HepG2 (cell line): ENCODE measurements around the gene THSD4. TPM values are rescaled to one million over a fixed set of nuclear protein-coding genes. Genes with fewer than 3 reads are reported as not detected.

Experiments used
- ATAC-seq: fragments of 200-7000 bp; cut with Tn5 transposase; 3 replicates; pipeline ENCODE4 v1.9.1; 2020; ENCODE audit warnings: mild to moderate bottlenecking, moderate library complexity
- BruUV-seq: library from RNA; stranded (reverse); fragments of 400-500 nt; replicated peaks from 2 replicates; lab custom pipeline; 2021; lab: Mats Ljungman, UMichigan
- CTCF ChIA-PET: fragments of 300-600 bp; formaldehyde crosslinking; extraction: SDS; loops from one replicate; lab custom pipeline; 2021; ENCODE audit warnings: low total read pairs, inconsistent platforms, low intra/inter-chr PET ratio; lab: Yijun Ruan, JAX
- POLR2A ChIA-PET: fragments of 350-600 bp; sonication (Branson Sonifier 250); formaldehyde crosslinking; loops from one replicate; lab custom pipeline; 2020; ENCODE audit warnings: antibody characterized with exemption, inconsistent platforms; lab: Yijun Ruan, JAX
- DNase-seq: peaks from one replicate; pipeline ENCODE4 v3.0.0-alpha.2; 2015; ENCODE audit warnings: low spot score
- FAIRE-seq: peaks from 3 replicates; lab custom pipeline; 2011; peaks lifted over from hg19 to GRCh38; lab: Jason Lieb, UNC
- H2AFZ ChIP-seq: one replicate; pipeline ENCODE4 v1.6.1; 2011; ENCODE audit warnings: low read length, inconsistent platforms
- H3K27ac ChIP-seq: fragments of 300-600 bp; 3 replicates; pipeline ENCODE4 v1.8.0; 2011; ENCODE audit warnings: mixed run types, mild to moderate bottlenecking, mixed read lengths, low read length, inconsistent platforms; ENCODE audit not compliant: insufficient read depth; ENCODE audit errors: extremely low read length
- H3K27me3 ChIP-seq, 2 experiments: fragments of 200-600 bp in 1 of 2; 2 replicates in 1 of 2; 3 replicates in 1 of 2; pipeline versions ENCODE4 v1.6.0 to v1.8.0; 2011; ENCODE audit warnings: low read length in 2 of 2, mild to moderate bottlenecking in 2 of 2, moderate library complexity in 2 of 2, inconsistent platforms in 1 of 2; ENCODE audit not compliant: insufficient read depth in 2 of 2, control insufficient read depth in 1 of 2
- H3K36me3 ChIP-seq, 2 experiments: fragments of 200-600 bp in 1 of 2; replicated peaks in 1 of 2; 2 replicates in 1 of 2; 3 replicates in 1 of 2; pipeline versions ENCODE4 v1.5.1 to v1.8.0; 2011; ENCODE audit warnings: low read length in 2 of 2, inconsistent platforms in 1 of 2; ENCODE audit not compliant: insufficient read depth in 2 of 2, control insufficient read depth in 1 of 2
- H3K4me1 ChIP-seq: 2 replicates; pipeline ENCODE4 v1.5.1; 2012; ENCODE audit warnings: low read length, inconsistent platforms; ENCODE audit not compliant: insufficient read depth
- H3K4me2 ChIP-seq: 2 replicates; pipeline ENCODE4 v1.6.0; 2011; ENCODE audit warnings: low read depth, low read length, inconsistent platforms
- H3K4me3 ChIP-seq, 3 experiments: fragments of 200-600 bp in 1 of 3; sonication (generic), shearing (Covaris generic) in 1 of 3; replicated peaks in 1 of 3; 2 replicates each; pipeline ENCODE4 v1.5.1; 2011 to 2016; ENCODE audit warnings: low read length in 3 of 3, inconsistent platforms in 2 of 3, low read depth in 2 of 3, mild to moderate bottlenecking in 2 of 3, control low read depth in 1 of 3, mixed read lengths in 1 of 3; ENCODE audit not compliant: insufficient read depth in 1 of 3
- H3K79me2 ChIP-seq: one replicate; pipeline ENCODE4 v1.6.1; 2011; ENCODE audit warnings: low read length, inconsistent platforms; ENCODE audit not compliant: insufficient read depth
- H3K9ac ChIP-seq: 2 replicates; pipeline ENCODE4 v1.6.0; 2011; ENCODE audit warnings: mild to moderate bottlenecking, low read depth, low read length, inconsistent platforms; ENCODE audit not compliant: insufficient read depth
- H3K9me3 ChIP-seq: 2 replicates; pipeline ENCODE4 v1.5.1; 2012; ENCODE audit warnings: mild to moderate bottlenecking, low read length
- H4K20me1 ChIP-seq: 2 replicates; pipeline ENCODE4 v1.6.0; 2011; ENCODE audit warnings: inconsistent platforms, mild to moderate bottlenecking, low read length, moderate library complexity; ENCODE audit not compliant: insufficient read depth
- EP300 ChIP-seq, 3 experiments: sonication (generic) in 1 of 3; formaldehyde crosslinking in 1 of 3; IDR thresholded peaks; 2 replicates each; pipeline versions ENCODE4 v1.5.1 to v1.6.1; 2011 to 2020; ENCODE audit warnings: low read depth in 2 of 3, low read length in 2 of 3, borderline replicate concordance in 1 of 3, improper control_type of control experiment in 1 of 3, mild to moderate bottlenecking in 1 of 3, missing genetic modification reagents in 1 of 3, moderate library complexity in 1 of 3
- JUND ChIP-seq: sonication (generic); formaldehyde crosslinking; IDR thresholded peaks from 2 replicates; pipeline ENCODE4 v1.8.0; 2022; ENCODE audit warnings: mild to moderate bottlenecking, missing genetic modification reagents
- KDM4B ChIP-seq: sonication (generic); formaldehyde crosslinking; IDR thresholded peaks from 2 replicates; pipeline ENCODE4 v1.4.0; 2020; ENCODE audit warnings: missing genetic modification reagents
- MTA1 ChIP-seq: sonication (generic); formaldehyde crosslinking; IDR thresholded peaks from 2 replicates; pipeline ENCODE4 v1.4.0; 2020; ENCODE audit warnings: missing genetic modification reagents, mild to moderate bottlenecking, borderline replicate concordance
- MYNN ChIP-seq: sonication (generic); formaldehyde crosslinking; IDR thresholded peaks from 2 replicates; pipeline ENCODE4 v1.4.0; 2020; ENCODE audit warnings: mild to moderate bottlenecking, low read depth, missing genetic modification reagents
- NCOR1 ChIP-seq: fragments of 200-600 bp; sonication (generic); IDR thresholded peaks from 2 replicates; pipeline ENCODE4 v1.7.0; 2017; ENCODE audit warnings: antibody characterized with exemption, low read length, borderline replicate concordance
- RFX3 ChIP-seq: IDR thresholded peaks from 2 replicates; pipeline ENCODE4 v1.6.1; 2016; ENCODE audit warnings: missing biosample characterization, missing genetic modification reagents
- SAFB2 ChIP-seq: sonication (generic); formaldehyde crosslinking; IDR thresholded peaks from 2 replicates; pipeline ENCODE4 v1.5.1; 2020; ENCODE audit warnings: missing genetic modification reagents, low read depth, mild to moderate bottlenecking, borderline replicate concordance
- SALL2 ChIP-seq: sonication (generic); formaldehyde crosslinking; IDR thresholded peaks from 2 replicates; pipeline ENCODE4 v1.8.1; 2023; ENCODE audit warnings: mild to moderate bottlenecking, missing genetic modification reagents, inconsistent platforms
- SIN3A ChIP-seq: IDR thresholded peaks from 2 replicates; pipeline ENCODE4 v1.6.1; 2011; ENCODE audit warnings: low read depth, mild to moderate bottlenecking, control low read depth, low read length, borderline replicate concordance
- SOX5 ChIP-seq: IDR thresholded peaks from 2 replicates; pipeline ENCODE4 v1.6.1; 2016; ENCODE audit warnings: borderline replicate concordance
- ZNF234 ChIP-seq: sonication (generic); formaldehyde crosslinking; conservative IDR thresholded peaks from 2 replicates; pipeline ENCODE4 v1.5.1; 2020; ENCODE audit warnings: mild to moderate bottlenecking, missing genetic modification reagents
- ZNF317 ChIP-seq: sonication (generic); formaldehyde crosslinking; IDR thresholded peaks from 2 replicates; pipeline ENCODE4 v1.5.0; 2020; ENCODE audit warnings: mild to moderate bottlenecking, missing genetic modification reagents
- ZNF563 ChIP-seq: sonication (generic); formaldehyde crosslinking; IDR thresholded peaks from 2 replicates; pipeline ENCODE4 v1.8.0; 2022; ENCODE audit warnings: mild to moderate bottlenecking, moderate library complexity, missing genetic modification reagents
- ZNF883 ChIP-seq: sonication (generic); formaldehyde crosslinking; IDR thresholded peaks from 2 replicates; pipeline ENCODE4 v1.5.1; 2020; ENCODE audit warnings: mild to moderate bottlenecking, missing genetic modification reagents; ENCODE audit errors: not compliant biosample characterization
- WGBS: methylation state at CpG from one replicate; pipeline ENCODE4 v1.1.6; 2017; ENCODE audit warnings: low lambda C conversion rate; 5-methylcytosine and 5-hydroxymethylcytosine counted together
- in situ Hi-C: cut with HindIII; loops from 2 replicates; pipeline ENCODE4 v1.10.0; 2017; ENCODE audit warnings: low pct_unique_long_range_greater_than_20kb; ENCODE audit not compliant: extremely low pct_ligation_motif_present
- intact Hi-C: fragments of 100-400 bp; cut with micrococcal nuclease; formaldehyde crosslinking; loops from one replicate; pipeline ENCODE4 v1.10.0; 2022; ENCODE audit not compliant: unreplicated experiment
- polyA plus RNA-seq, 8 experiments: library from polyadenylated mRNA; depleted of rRNA in 3 of 8; stranded (reverse) in 7 of 8; unstranded in 1 of 8; fragments of >200 nt; fragmentation: Illumina TruSeq in 4 of 8; extraction: Trizol in 4 of 8; gene quantifications; 2 replicates each; pipeline versions ENCODE4 v1.2.1 to v1.2.3, GENCODE V29; 2011 to 2016; ENCODE audit warnings: low read depth in 4 of 8, missing spikeins in 1 of 8, mixed read lengths in 1 of 8; ENCODE audit not compliant: insufficient read depth in 1 of 8
- total RNA-seq, 5 experiments: library from RNA; depleted of rRNA; stranded (reverse); fragments of >200 nt; fragmentation: Illumina TruSeq; extraction: Trizol; gene quantifications; 2 replicates each; pipeline ENCODE4 v1.2.3, GENCODE V29; 2016; ENCODE audit warnings: low read depth in 1 of 5
- TF ChIP-seq, protein P1 (sequence below): sonication (generic); formaldehyde crosslinking; IDR thresholded peaks from 2 replicates; pipeline ENCODE4 v1.5.1; 2020; ENCODE audit warnings: missing genetic modification reagents, mild to moderate bottlenecking, borderline replicate concordance
- TF ChIP-seq, protein P2 (sequence below): sonication (generic); formaldehyde crosslinking; IDR thresholded peaks from 2 replicates; pipeline ENCODE4 v1.4.0; 2020; ENCODE audit warnings: missing genetic modification reagents
- TF ChIP-seq, protein P3 (sequence below): sonication (generic); formaldehyde crosslinking; IDR thresholded peaks from 2 replicates; pipeline ENCODE4 v1.4.0; 2020; ENCODE audit warnings: missing genetic modification reagents

The THSD4 gene
- total and polyA plus RNA-seq, 2 of the 13 experiments (the other 11 are each of a cell fraction or from before 2014, with no cell fraction given) = 0.07 to 0.21 TPM

DNA sequence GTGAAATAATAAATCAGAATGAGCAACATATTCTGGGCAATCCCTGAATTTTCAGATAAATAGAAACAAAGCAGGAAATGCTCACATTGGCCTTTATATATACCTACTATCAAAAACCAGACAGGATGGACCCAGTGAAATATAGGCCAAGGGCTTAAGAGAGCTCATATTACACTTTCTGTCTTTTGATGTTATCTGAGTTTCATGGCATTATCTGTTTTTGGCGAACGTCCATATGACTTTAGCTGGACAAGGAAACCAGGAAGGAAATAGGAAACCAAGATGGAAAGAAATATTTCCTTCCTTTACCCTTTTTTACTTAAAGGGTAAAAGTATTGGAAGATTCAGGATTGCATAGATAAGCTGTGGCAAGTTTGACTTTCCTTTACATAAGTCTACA, 274.8 kb downstream of the THSD4 start:
- no TSS peak for BruUV-seq
- ATAC-seq = no peak
- H3K4me2 ChIP-seq = no peak overlapping the region
- TF ChIP-seq ZNF234 (no peak), JUND (no peak), SALL2 (CRISPR knock-in tag) (no peak), NCOR1 (no peak), SIN3A (no peak), SAFB2 (CRISPR knock-in tag) (no peak), EP300 (IDR thresholded peaks at IDR 0.05; ENCODE audit: low read depth in 2 of 2, low read length in 2 of 2) (no peak), EP300 (CRISPR knock-in tag; IDR thresholded peaks at IDR 0.05; ENCODE audit: borderline replicate concordance) (no peak), RFX3 (no peak), SOX5 (CRISPR knock-in tag) (no peak), MYNN (CRISPR knock-in tag) (no peak), ZNF883 (CRISPR knock-in tag) (no peak), ZNF563 (CRISPR knock-in tag) (no peak), MTA1 (CRISPR knock-in tag) (no peak), ZNF317 (CRISPR knock-in tag) (no peak), KDM4B (CRISPR knock-in tag) (no peak)
- TF ChIP-seq, protein P1, sequence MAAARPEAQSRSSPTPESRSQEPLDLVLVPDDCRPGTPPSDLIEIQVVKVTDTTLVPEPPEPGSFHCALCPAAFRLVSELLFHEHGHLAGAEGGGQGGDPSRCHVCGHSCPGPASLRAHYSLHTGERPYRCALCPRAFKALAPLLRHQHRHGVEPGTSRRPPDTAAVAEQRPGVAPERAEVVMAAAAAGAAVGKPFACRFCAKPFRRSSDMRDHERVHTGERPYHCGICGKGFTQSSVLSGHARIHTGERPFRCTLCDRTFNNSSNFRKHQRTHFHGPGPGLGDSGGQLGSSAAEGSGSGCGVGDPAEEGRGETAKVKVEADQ (CRISPR knock-in tag) = no peak
- TF ChIP-seq, protein P2, sequence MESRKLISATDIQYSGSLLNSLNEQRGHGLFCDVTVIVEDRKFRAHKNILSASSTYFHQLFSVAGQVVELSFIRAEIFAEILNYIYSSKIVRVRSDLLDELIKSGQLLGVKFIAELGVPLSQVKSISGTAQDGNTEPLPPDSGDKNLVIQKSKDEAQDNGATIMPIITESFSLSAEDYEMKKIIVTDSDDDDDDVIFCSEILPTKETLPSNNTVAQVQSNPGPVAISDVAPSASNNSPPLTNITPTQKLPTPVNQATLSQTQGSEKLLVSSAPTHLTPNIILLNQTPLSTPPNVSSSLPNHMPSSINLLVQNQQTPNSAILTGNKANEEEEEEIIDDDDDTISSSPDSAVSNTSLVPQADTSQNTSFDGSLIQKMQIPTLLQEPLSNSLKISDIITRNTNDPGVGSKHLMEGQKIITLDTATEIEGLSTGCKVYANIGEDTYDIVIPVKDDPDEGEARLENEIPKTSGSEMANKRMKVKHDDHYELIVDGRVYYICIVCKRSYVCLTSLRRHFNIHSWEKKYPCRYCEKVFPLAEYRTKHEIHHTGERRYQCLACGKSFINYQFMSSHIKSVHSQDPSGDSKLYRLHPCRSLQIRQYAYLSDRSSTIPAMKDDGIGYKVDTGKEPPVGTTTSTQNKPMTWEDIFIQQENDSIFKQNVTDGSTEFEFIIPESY = no peak
- TF ChIP-seq, protein P3, sequence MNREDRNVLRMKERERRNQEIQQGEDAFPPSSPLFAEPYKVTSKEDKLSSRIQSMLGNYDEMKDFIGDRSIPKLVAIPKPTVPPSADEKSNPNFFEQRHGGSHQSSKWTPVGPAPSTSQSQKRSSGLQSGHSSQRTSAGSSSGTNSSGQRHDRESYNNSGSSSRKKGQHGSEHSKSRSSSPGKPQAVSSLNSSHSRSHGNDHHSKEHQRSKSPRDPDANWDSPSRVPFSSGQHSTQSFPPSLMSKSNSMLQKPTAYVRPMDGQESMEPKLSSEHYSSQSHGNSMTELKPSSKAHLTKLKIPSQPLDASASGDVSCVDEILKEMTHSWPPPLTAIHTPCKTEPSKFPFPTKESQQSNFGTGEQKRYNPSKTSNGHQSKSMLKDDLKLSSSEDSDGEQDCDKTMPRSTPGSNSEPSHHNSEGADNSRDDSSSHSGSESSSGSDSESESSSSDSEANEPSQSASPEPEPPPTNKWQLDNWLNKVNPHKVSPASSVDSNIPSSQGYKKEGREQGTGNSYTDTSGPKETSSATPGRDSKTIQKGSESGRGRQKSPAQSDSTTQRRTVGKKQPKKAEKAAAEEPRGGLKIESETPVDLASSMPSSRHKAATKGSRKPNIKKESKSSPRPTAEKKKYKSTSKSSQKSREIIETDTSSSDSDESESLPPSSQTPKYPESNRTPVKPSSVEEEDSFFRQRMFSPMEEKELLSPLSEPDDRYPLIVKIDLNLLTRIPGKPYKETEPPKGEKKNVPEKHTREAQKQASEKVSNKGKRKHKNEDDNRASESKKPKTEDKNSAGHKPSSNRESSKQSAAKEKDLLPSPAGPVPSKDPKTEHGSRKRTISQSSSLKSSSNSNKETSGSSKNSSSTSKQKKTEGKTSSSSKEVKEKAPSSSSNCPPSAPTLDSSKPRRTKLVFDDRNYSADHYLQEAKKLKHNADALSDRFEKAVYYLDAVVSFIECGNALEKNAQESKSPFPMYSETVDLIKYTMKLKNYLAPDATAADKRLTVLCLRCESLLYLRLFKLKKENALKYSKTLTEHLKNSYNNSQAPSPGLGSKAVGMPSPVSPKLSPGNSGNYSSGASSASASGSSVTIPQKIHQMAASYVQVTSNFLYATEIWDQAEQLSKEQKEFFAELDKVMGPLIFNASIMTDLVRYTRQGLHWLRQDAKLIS = no peak
- TF ChIP-seq, all 625 proteins: peak for 0
- in situ Hi-C loops (no loop called here), intact Hi-C loops (no loop called here)
- H3K4me3 ChIP-seq = no peak overlapping the region
- H3K79me2 ChIP-seq = no peaks in the 10 kb centered on the region
- no peaks in the 10 kb centered on the region; a peak in 1 of 5 replicates for H3K36me3 ChIP-seq
- no peak overlapping the region for H3K27ac ChIP-seq
- no peak overlapping the region for H3K9ac ChIP-seq
- FAIRE-seq (no peak), DNase-seq (no peak)
- no peak overlapping the region for H2AFZ ChIP-seq
- H3K4me1 ChIP-seq = no peaks in the 10 kb centered on the region
- 42% methylated on average over 2 of the region's 2 CpGs for WGBS
- ChIA-PET POLR2A (no interaction called here), CTCF (no interaction called here)
- H4K20me1 ChIP-seq = no peaks in the 10 kb centered on the region
- no peaks in the 10 kb centered on the region; a peak in 1 of 5 replicates for H3K27me3 ChIP-seq
- H3K9me3 ChIP-seq = no peaks in the 10 kb centered on the region
